GDM1 (cell line): ENCODE measurements around the gene C2orf49.

Experiments
- DNase-seq: peaks from one replicate; lab custom pipeline; 2025; lab: John Stamatoyannopoulos, UW

C2orf49 gene

GRCh38 chr2:105383432-105384166 is 46.3 kb downstream of the C2orf49 start:
- DNase-seq = peak; percentile 69

- no peak for DNase-seq
These were observed 46.9 kb downstream of the C2orf49 start for GRCh38 chr2:105384216-105384615.

- no peak for DNase-seq
These were observed 47.5 kb downstream of the C2orf49 start for GRCh38 chr2:105384861-105385260.

GRCh38 chr2:105385731-105386540 is 48.6 kb downstream of the C2orf49 start:
- no peak for DNase-seq

- DNase-seq = no peak
These were observed 49.9 kb downstream of the C2orf49 start for GRCh38 chr2:105387225-105387624.

- no peak for DNase-seq
These were observed 51.6 kb downstream of the C2orf49 start for GRCh38 chr2:105388971-105389381.

- no peak for DNase-seq
These were observed 53.1 kb downstream of the C2orf49 start for GRCh38 chr2:105390454-105390853.

GRCh38 chr2:105391058-105391627 is 53.8 kb downstream of the C2orf49 start:
- no peak for DNase-seq

- no peak for DNase-seq
These were observed 54.7 kb downstream of the C2orf49 start for GRCh38 chr2:105391763-105392662.

GRCh38 chr2:105393373-105394055 is 56.2 kb downstream of the C2orf49 start:
- DNase-seq = no peak

GRCh38 chr2:105394951-105395611 is 57.7 kb downstream of the C2orf49 start:
- no peak for DNase-seq

GRCh38 chr2:105395691-105396090 is 58.4 kb downstream of the C2orf49 start:
- no peak for DNase-seq

- DNase-seq = no peak
These were observed 59.1 kb downstream of the C2orf49 start for GRCh38 chr2:105396254-105397024.

- no peak for DNase-seq
These were observed 59.8 kb downstream of the C2orf49 start for GRCh38 chr2:105397025-105397722.

- DNase-seq = no peak
These were observed 60.6 kb downstream of the C2orf49 start for GRCh38 chr2:105397953-105398335.

GRCh38 chr2:105398336-105399206 is 61.2 kb downstream of the C2orf49 start, which contains the start of gene FHL2:
TSS of gene FHL2 (minus strand) at chr2:105399051. CDS start at chr2:105386516, 12,535 bp downstream.
- peak; percentile 75 for DNase-seq
